GM23338 (cell line): Measurements from ENCODE around the gene DST.

Experiments used
- CREB1 ChIP-seq: fragments of 250-450 bp; sonication (Bioruptor Pico); IDR thresholded peaks from 2 replicates; pipeline ENCODE4 v1.5.0; 2020; ENCODE audit warnings: low read depth, mild to moderate bottlenecking, moderate library complexity
- CTCF ChIP-seq, 2 experiments: fragments of 200-600 bp in 1 of 2; sonication (generic) in 1 of 2; conservative IDR thresholded peaks; 2 replicates each; pipeline versions ENCODE4 v1.5.1 to v1.6.1; 2016 to 2017; ENCODE audit warnings: antibody characterized with exemption in 2 of 2, low read depth in 2 of 2, mild to moderate bottlenecking in 2 of 2, moderate library complexity in 1 of 2
- ETS1 ChIP-seq: IDR thresholded peaks from 2 replicates; pipeline ENCODE4 v1.6.1; 2016; ENCODE audit warnings: antibody characterized with exemption
- EZH2 ChIP-seq: fragments of 200-600 bp; sonication (generic); IDR thresholded peaks from one replicate; pipeline ENCODE4 v1.8.0; 2017; ENCODE audit warnings: antibody characterized with exemption, mild to moderate bottlenecking, low read depth; ENCODE audit not compliant: unreplicated experiment
- POLR2AphosphoS5 ChIP-seq: IDR thresholded peaks from 2 replicates; pipeline ENCODE4 v1.6.1; 2016; ENCODE audit warnings: antibody characterized with exemption, low read depth
- STAT1 ChIP-seq: IDR thresholded peaks from one replicate; pipeline ENCODE4 v1.6.1; 2016; ENCODE audit warnings: antibody characterized with exemption; ENCODE audit not compliant: unreplicated experiment
- ZNF331 ChIP-seq: fragments of 250-450 bp; sonication (Bioruptor Pico); IDR thresholded peaks from 2 replicates; pipeline ENCODE4 v1.5.0; 2020; ENCODE audit warnings: low read depth, mild to moderate bottlenecking, moderate library complexity
- TF ChIP-seq, protein P1 (sequence below): IDR thresholded peaks from one replicate; pipeline ENCODE4 v1.6.1; 2018; ENCODE audit warnings: antibody characterized with exemption; ENCODE audit not compliant: unreplicated experiment

DNA sequence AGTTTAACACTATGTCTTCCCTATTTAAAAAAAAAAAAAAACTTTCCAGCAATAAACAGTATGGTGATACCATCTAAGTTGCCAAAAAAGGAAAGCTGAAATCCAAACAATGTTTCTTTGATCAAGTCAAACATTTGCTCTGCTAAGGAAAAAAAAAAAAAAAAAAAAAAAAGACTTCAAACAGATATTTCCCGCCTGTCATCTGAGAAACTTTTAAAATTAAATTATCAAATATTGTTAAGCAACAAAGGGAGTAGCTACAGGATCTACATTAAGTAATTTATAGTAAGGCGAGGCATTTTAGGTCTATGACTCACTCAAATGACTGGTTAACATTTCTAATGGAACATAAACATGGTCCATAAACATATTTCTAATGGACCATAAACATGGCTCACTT, 121.2 kb downstream of the DST start:
- TF ChIP-seq POLR2AphosphoS5 (no peak), CTCF (conservative IDR thresholded peaks at IDR 0.05; ENCODE audit: low read depth in 2 of 2) (no peak), STAT1 (no peak), EZH2 (no peak), CREB1 (CRISPR knock-in tag) (no peak), ETS1 (no peak), ZNF331 (CRISPR knock-in tag) (no peak)
- TF ChIP-seq, protein P1, sequence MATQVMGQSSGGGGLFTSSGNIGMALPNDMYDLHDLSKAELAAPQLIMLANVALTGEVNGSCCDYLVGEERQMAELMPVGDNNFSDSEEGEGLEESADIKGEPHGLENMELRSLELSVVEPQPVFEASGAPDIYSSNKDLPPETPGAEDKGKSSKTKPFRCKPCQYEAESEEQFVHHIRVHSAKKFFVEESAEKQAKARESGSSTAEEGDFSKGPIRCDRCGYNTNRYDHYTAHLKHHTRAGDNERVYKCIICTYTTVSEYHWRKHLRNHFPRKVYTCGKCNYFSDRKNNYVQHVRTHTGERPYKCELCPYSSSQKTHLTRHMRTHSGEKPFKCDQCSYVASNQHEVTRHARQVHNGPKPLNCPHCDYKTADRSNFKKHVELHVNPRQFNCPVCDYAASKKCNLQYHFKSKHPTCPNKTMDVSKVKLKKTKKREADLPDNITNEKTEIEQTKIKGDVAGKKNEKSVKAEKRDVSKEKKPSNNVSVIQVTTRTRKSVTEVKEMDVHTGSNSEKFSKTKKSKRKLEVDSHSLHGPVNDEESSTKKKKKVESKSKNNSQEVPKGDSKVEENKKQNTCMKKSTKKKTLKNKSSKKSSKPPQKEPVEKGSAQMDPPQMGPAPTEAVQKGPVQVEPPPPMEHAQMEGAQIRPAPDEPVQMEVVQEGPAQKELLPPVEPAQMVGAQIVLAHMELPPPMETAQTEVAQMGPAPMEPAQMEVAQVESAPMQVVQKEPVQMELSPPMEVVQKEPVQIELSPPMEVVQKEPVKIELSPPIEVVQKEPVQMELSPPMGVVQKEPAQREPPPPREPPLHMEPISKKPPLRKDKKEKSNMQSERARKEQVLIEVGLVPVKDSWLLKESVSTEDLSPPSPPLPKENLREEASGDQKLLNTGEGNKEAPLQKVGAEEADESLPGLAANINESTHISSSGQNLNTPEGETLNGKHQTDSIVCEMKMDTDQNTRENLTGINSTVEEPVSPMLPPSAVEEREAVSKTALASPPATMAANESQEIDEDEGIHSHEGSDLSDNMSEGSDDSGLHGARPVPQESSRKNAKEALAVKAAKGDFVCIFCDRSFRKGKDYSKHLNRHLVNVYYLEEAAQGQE = no peak
